Measurements from ENCODE around the gene ERGIC1.

ERGIC1 gene

GRCh38 chr5:172988276-172988675 lies 154.2 kb downstream of the ERGIC1 start:
- no peak for DNase-seq

GRCh38 chr5:172990776-172991175 lies 156.7 kb downstream of the ERGIC1 start:
- no peak for DNase-seq

DNA sequence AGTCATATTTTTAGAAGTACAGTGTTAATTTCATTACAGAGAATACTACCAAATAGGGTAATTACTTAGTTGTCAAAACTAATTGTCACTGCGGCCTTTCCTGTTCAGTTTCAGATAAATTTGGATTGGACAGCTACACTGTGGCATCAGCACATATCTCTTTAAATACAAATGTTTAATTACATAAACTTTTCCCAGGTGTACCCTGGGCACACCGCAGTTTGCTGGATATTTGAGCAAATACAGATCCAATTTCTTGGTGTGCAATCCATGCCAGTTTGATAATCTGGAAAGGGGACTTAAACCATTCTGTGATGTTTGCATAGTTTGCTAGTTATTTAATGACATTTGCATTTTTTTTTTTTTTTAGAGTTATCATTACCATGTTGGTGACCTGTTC lies 160.4 kb downstream of the ERGIC1 start:
- DNase-seq, result no peak

- no peak for DNase-seq
Observed at GRCh38 chr5:172999372-172999973, 165.4 kb downstream of the ERGIC1 start.

DNA sequence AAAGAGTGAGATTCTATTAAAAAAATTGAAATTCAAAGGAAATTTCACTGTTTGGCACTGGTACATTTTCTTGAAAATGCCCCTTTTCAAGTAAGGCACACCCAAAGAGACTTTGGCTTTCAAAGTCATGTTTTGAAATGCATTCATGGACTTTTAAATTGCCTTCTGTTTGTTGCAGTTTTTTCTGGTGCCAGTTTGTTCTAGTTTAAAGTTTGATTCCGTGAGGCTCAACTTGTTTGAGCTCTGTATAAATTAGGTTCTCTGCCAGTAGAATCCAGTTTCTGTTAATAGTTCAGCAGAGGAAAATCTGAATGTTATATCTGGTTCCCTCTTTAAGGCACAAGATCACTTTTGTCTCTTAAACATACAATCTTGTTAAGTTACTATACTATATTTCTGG lies 165.9 kb downstream of the ERGIC1 start:
- DNase-seq, result no peak

DNA sequence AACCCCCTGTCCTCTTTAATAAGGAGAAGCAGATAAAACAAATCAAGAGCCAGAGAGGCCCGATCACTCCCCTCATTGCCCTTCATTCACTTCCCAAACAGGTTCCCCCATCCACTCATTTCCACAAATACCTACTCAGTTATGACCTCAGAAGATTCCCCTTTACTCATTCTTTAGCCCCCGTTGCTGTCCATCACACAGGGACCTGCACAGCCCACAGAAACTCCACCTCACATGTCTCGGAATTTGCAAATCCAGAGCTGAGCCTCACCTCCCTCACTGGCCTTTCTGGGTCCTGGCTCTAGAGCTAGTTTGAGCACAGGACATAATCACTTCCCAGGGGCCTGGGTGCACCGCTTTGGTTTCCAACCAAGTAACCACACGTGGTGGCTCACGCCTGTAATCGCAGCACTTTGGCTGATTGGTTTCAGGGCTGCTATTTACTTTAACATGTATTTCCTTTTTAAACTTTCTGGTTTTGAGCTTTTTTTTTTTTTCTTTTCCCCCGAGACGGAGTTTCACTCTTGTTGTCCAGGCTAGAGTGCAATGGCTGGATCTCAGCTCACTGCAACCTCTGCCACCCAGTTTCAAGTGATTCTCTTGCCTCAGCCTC lies 167.3 kb downstream of the ERGIC1 start:
- DNase-seq, result no peak

Data from NCI-H446 treated with DMSO at 0.1 percent for 48 hours (cell line).